Measurements from ENCODE around the gene KRT1.
"Not testable (repeated sequence)": the region's sequence is repeated elsewhere in the genome, so short reads cannot be mapped to it uniquely, and the experiment has no call there.

The KRT1 gene

GRCh38 chr12:52681526-52682380, 1.5 kb upstream of the KRT1 start:
- peak in 2 of 5 experiments; percentile 18 to 91 for DNase-seq

- DNase-seq, result peak in 1 of 5 experiments; percentile 40
These were observed 332 bp downstream of the KRT1 start for GRCh38 chr12:52679875-52680274.

- no peak for DNase-seq
These were observed 2.5 kb downstream of the KRT1 start for GRCh38 chr12:52677671-52678070.

- DNase-seq, result peak in 1 of 5 experiments; percentile 65
These were observed 3.1 kb downstream of the KRT1 start for GRCh38 chr12:52677126-52677525.

- DNase-seq, result no peak
These were observed 4.0 kb downstream of the KRT1 start for GRCh38 chr12:52676163-52676562.

- peak in 1 of 5 experiments; percentile 55 for DNase-seq
These were observed 4.9 kb downstream of the KRT1 start for GRCh38 chr12:52675301-52675701.

- no peak for DNase-seq
These were observed 5.8 kb downstream of the KRT1 start for GRCh38 chr12:52674433-52674775.

GRCh38 chr12:52673713-52674432, 6.3 kb downstream of the KRT1 start:
- no peak for DNase-seq

GRCh38 chr12:52673217-52673616, 7.0 kb downstream of the KRT1 start:
- no peak for DNase-seq

- no peak for DNase-seq
These were observed 7.8 kb downstream of the KRT1 start for GRCh38 chr12:52672321-52672933.

GRCh38 chr12:52670961-52671360, 9.2 kb downstream of the KRT1 start:
- DNase-seq, result no peak

- no peak for DNase-seq
These were observed 9.7 kb downstream of the KRT1 start for GRCh38 chr12:52670506-52670905.

GRCh38 chr12:52669941-52670340, 10.3 kb downstream of the KRT1 start:
- DNase-seq, result not testable (repeated sequence)

GRCh38 chr12:52669426-52669825, 10.8 kb downstream of the KRT1 start:
- no peak for DNase-seq

- DNase-seq, result no peak
These were observed 12.3 kb downstream of the KRT1 start for GRCh38 chr12:52667931-52668330.

GRCh38 chr12:52667509-52667908, 12.7 kb downstream of the KRT1 start:
- peak in 1 of 5 experiments; percentile 22 for DNase-seq

- no peak for DNase-seq
These were observed 13.7 kb downstream of the KRT1 start for GRCh38 chr12:52666471-52666870.

GRCh38 chr12:52663420-52663819, 16.8 kb downstream of the KRT1 start:
- DNase-seq, result no peak

GRCh38 chr12:52662918-52663229, 17.3 kb downstream of the KRT1 start:
- DNase-seq, result no peak

- peak in 2 of 5 experiments; percentile 38 to 76 for DNase-seq
These were observed 17.9 kb downstream of the KRT1 start for GRCh38 chr12:52662093-52662917.

- DNase-seq, result no peak
These were observed 18.5 kb downstream of the KRT1 start for GRCh38 chr12:52661668-52662067.

- no peak for DNase-seq
These were observed 19.2 kb downstream of the KRT1 start for GRCh38 chr12:52660934-52661499.

- DNase-seq, result no peak
These were observed 20.3 kb downstream of the KRT1 start for GRCh38 chr12:52659951-52660350.

Data from T-helper 2 cell (primary cell).